ENCODE measurements around the gene NRROS.

The NRROS gene

GRCh38 chr3:196643201-196643749, 3.8 kb downstream of the NRROS start:
- Mint-ChIP-seq H3K4me3 (peak overlapping the region; percentile 92), H3K9me3 (no peaks in the 10 kb centered on the region), H3K4me1 (peaks cover 78% of the 10 kb centered on the region), H3K27ac (ENCODE audit: low read depth) (peak overlapping the region; percentile 91), H3K36me3 (ENCODE audit: insufficient read depth) (peaks cover 9% of the 10 kb centered on the region), H3K27me3 (no peaks in the 10 kb centered on the region)
- peak; percentile 60 for ATAC-seq (replicated peaks; ENCODE audit: extremely low read depth, poor library complexity, severe bottlenecking)
- peak in 1 of 2 donors; percentile 38 for DNase-seq (ENCODE audit: low spot score in 2 of 2)

GRCh38 chr3:196643761-196644160, 4.3 kb downstream of the NRROS start:
- H3K36me3 Mint-ChIP-seq (ENCODE audit: insufficient read depth): peaks cover 13% of the 10 kb centered on the region
- no peaks in the 10 kb centered on the region for H3K27me3 Mint-ChIP-seq
- ATAC-seq (replicated peaks; ENCODE audit: extremely low read depth, poor library complexity, severe bottlenecking) (no peak), DNase-seq (ENCODE audit: low spot score in 2 of 2) (no peak)
- H3K4me3 Mint-ChIP-seq: peak overlapping the region; percentile 66
- no peaks in the 10 kb centered on the region for H3K9me3 Mint-ChIP-seq
- H3K27ac Mint-ChIP-seq (ENCODE audit: low read depth): peak overlapping the region; percentile 91
- peaks cover 77% of the 10 kb centered on the region for H3K4me1 Mint-ChIP-seq

GRCh38 chr3:196645096-196645495, 5.6 kb downstream of the NRROS start:
- Mint-ChIP-seq H3K36me3 (ENCODE audit: insufficient read depth) (peaks cover 10% of the 10 kb centered on the region), H3K9me3 (no peaks in the 10 kb centered on the region), H3K4me1 (peaks cover 67% of the 10 kb centered on the region), H3K27me3 (no peaks in the 10 kb centered on the region), H3K4me3 (no peak overlapping the region), H3K27ac (ENCODE audit: low read depth) (peak overlapping the region; percentile 91)
- no peak for ATAC-seq (replicated peaks; ENCODE audit: extremely low read depth, poor library complexity, severe bottlenecking)
- no peak for DNase-seq (ENCODE audit: low spot score in 2 of 2)

- H3K36me3 Mint-ChIP-seq (ENCODE audit: insufficient read depth): peaks cover 7% of the 10 kb centered on the region
- no peak overlapping the region for H3K4me3 Mint-ChIP-seq
- DNase-seq (ENCODE audit: low spot score in 2 of 2): no peak
- H3K27me3 Mint-ChIP-seq: no peaks in the 10 kb centered on the region
- peaks cover 64% of the 10 kb centered on the region for H3K4me1 Mint-ChIP-seq
- H3K27ac Mint-ChIP-seq (ENCODE audit: low read depth): peak overlapping the region; percentile 80
- ATAC-seq (replicated peaks; ENCODE audit: extremely low read depth, poor library complexity, severe bottlenecking): no peak
- no peaks in the 10 kb centered on the region for H3K9me3 Mint-ChIP-seq
Observed at GRCh38 chr3:196645897-196646665, 6.6 kb downstream of the NRROS start.

- ATAC-seq (replicated peaks; ENCODE audit: extremely low read depth, poor library complexity, severe bottlenecking) (no peak), DNase-seq (ENCODE audit: low spot score in 2 of 2) (no peak)
- Mint-ChIP-seq H3K36me3 (ENCODE audit: insufficient read depth) (peaks cover 6% of the 10 kb centered on the region), H3K27ac (ENCODE audit: low read depth) (no peak overlapping the region), H3K4me1 (peaks cover 65% of the 10 kb centered on the region), H3K27me3 (no peaks in the 10 kb centered on the region), H3K9me3 (no peaks in the 10 kb centered on the region), H3K4me3 (no peak overlapping the region)
Observed at GRCh38 chr3:196646666-196647216, 7.2 kb downstream of the NRROS start.

GRCh38 chr3:196650740-196651311, 11.3 kb downstream of the NRROS start:
- Mint-ChIP-seq H3K27ac (ENCODE audit: low read depth) (no peak overlapping the region), H3K4me1 (peaks cover 40% of the 10 kb centered on the region), H3K27me3 (no peaks in the 10 kb centered on the region), H3K4me3 (no peak overlapping the region), H3K36me3 (ENCODE audit: insufficient read depth) (peaks cover 27% of the 10 kb centered on the region), H3K9me3 (no peaks in the 10 kb centered on the region)
- no peak for DNase-seq (ENCODE audit: low spot score in 2 of 2)
- ATAC-seq (replicated peaks; ENCODE audit: extremely low read depth, poor library complexity, severe bottlenecking): no peak

GRCh38 chr3:196651819-196652218, 12.3 kb downstream of the NRROS start:
- Mint-ChIP-seq H3K4me3 (no peak overlapping the region), H3K36me3 (ENCODE audit: insufficient read depth) (peaks cover 34% of the 10 kb centered on the region), H3K27me3 (no peaks in the 10 kb centered on the region), H3K27ac (ENCODE audit: low read depth) (peak overlapping the region; percentile 29), H3K9me3 (no peaks in the 10 kb centered on the region), H3K4me1 (peaks cover 34% of the 10 kb centered on the region)
- DNase-seq (ENCODE audit: low spot score in 2 of 2) (no peak), ATAC-seq (replicated peaks; ENCODE audit: extremely low read depth, poor library complexity, severe bottlenecking) (no peak)

- no peak overlapping the region for H3K4me3 Mint-ChIP-seq
- no peaks in the 10 kb centered on the region for H3K27me3 Mint-ChIP-seq
- no peak for ATAC-seq (replicated peaks; ENCODE audit: extremely low read depth, poor library complexity, severe bottlenecking)
Observed at GRCh38 chr3:196652961-196653795, 13.7 kb downstream of the NRROS start.

GRCh38 chr3:196654006-196654734, 14.7 kb downstream of the NRROS start:
- DNase-seq (ENCODE audit: low spot score in 2 of 2) (no peak), ATAC-seq (replicated peaks; ENCODE audit: extremely low read depth, poor library complexity, severe bottlenecking) (no peak)
- H3K4me1 Mint-ChIP-seq: peaks cover 27% of the 10 kb centered on the region
- H3K27me3 Mint-ChIP-seq: no peaks in the 10 kb centered on the region
- no peaks in the 10 kb centered on the region for H3K9me3 Mint-ChIP-seq
- H3K27ac Mint-ChIP-seq (ENCODE audit: low read depth): no peak overlapping the region
- peaks cover 50% of the 10 kb centered on the region for H3K36me3 Mint-ChIP-seq (ENCODE audit: insufficient read depth)
- no peak overlapping the region for H3K4me3 Mint-ChIP-seq

More at GRCh38 chr3:196652961-196653795, 13.7 kb downstream of the NRROS start:
- Mint-ChIP-seq H3K9me3 (no peaks in the 10 kb centered on the region), H3K4me1 (peaks cover 34% of the 10 kb centered on the region), H3K36me3 (ENCODE audit: insufficient read depth) (peaks cover 47% of the 10 kb centered on the region), H3K27ac (ENCODE audit: low read depth) (peak overlapping the region; percentile 76)
- no peak for DNase-seq (ENCODE audit: low spot score in 2 of 2)

GRCh38 chr3:196654735-196655090, 15.2 kb downstream of the NRROS start:
- no peak for ATAC-seq (replicated peaks; ENCODE audit: extremely low read depth, poor library complexity, severe bottlenecking)
- Mint-ChIP-seq H3K4me1 (peaks cover 27% of the 10 kb centered on the region), H3K4me3 (no peak overlapping the region), H3K27ac (ENCODE audit: low read depth) (no peak overlapping the region), H3K27me3 (no peaks in the 10 kb centered on the region), H3K9me3 (no peaks in the 10 kb centered on the region), H3K36me3 (ENCODE audit: insufficient read depth) (peaks cover 55% of the 10 kb centered on the region)
- DNase-seq (ENCODE audit: low spot score in 2 of 2): no peak

- Mint-ChIP-seq H3K9me3 (no peaks in the 10 kb centered on the region), H3K36me3 (ENCODE audit: insufficient read depth) (peaks cover 59% of the 10 kb centered on the region), H3K27ac (ENCODE audit: low read depth) (no peak overlapping the region), H3K4me1 (peaks cover 24% of the 10 kb centered on the region), H3K27me3 (no peaks in the 10 kb centered on the region), H3K4me3 (no peak overlapping the region)
- ATAC-seq (replicated peaks; ENCODE audit: extremely low read depth, poor library complexity, severe bottlenecking) (no peak), DNase-seq (ENCODE audit: low spot score in 2 of 2) (no peak)
Observed at GRCh38 chr3:196655496-196655895, 16.0 kb downstream of the NRROS start.

GRCh38 chr3:196656213-196656612, 16.7 kb downstream of the NRROS start:
- no peak overlapping the region for H3K27ac Mint-ChIP-seq (ENCODE audit: low read depth)
- H3K4me1 Mint-ChIP-seq: peaks cover 21% of the 10 kb centered on the region
- H3K4me3 Mint-ChIP-seq: no peak overlapping the region

More at GRCh38 chr3:196656213-196656612, 16.7 kb downstream of the NRROS start:
- DNase-seq (ENCODE audit: low spot score in 2 of 2): no peak
- no peaks in the 10 kb centered on the region for H3K9me3 Mint-ChIP-seq
- H3K27me3 Mint-ChIP-seq: no peaks in the 10 kb centered on the region
- ATAC-seq (replicated peaks; ENCODE audit: extremely low read depth, poor library complexity, severe bottlenecking): no peak
- H3K36me3 Mint-ChIP-seq (ENCODE audit: insufficient read depth): peaks cover 63% of the 10 kb centered on the region
